ENCODE measurements around the gene SLC1A5. TPM values are rescaled to one million over a fixed set of nuclear protein-coding genes. Genes with fewer than 3 reads are reported as not detected.

Gene SLC1A5
- total RNA-seq, 1 experiment from 2014 or later = 512 TPM

DNA sequence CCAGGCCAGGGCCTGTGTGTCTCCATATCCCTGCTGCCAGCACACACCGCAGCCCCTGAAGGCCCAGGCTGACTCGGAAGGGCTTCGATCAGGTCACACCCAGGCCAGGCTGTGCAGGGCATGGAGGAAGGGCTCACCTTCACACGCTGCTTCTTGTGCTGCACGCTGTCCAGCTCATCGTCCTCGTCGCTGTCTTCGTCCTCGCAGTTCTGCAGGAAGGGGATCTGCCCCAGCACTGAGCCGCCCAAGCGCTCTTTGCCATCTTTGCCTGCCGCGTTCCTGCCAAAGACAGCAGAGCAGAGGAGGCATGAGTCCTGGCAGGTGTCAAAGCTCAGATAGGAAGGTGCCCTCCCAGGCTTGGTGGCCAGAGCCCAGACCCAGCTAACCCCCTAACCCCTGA is 57.8 kb downstream of the SLC1A5 start:
- H3K9me3 Mint-ChIP-seq (ENCODE audit: unreplicated experiment) = no peaks in the 10 kb centered on the region
- no peak overlapping the region for H3K4me3 ChIP-seq (ENCODE audit: low read depth, low read length)
- H3K9me3 ChIP-seq = no peaks in the 10 kb centered on the region
- peaks cover 94% of the 10 kb centered on the region for H3K36me3 Mint-ChIP-seq (ENCODE audit: insufficient read depth, unreplicated experiment)
- intact Hi-C loops (cut with micrococcal nuclease; ENCODE audit: unreplicated experiment) = no loop called here
- no peaks in the 10 kb centered on the region for H3K27me3 ChIP-seq (replicated peaks; ENCODE audit: control insufficient read depth, insufficient read depth, low read length)
- H3K27ac Mint-ChIP-seq (ENCODE audit: unreplicated experiment) = no peak overlapping the region
- no peaks in the 10 kb centered on the region for H3K27me3 Mint-ChIP-seq (ENCODE audit: insufficient read depth, unreplicated experiment)
- H3K4me1 ChIP-seq = no peaks in the 10 kb centered on the region
- CTCF ChIA-PET = no interaction called here
- POLR2A ChIA-PET = no interaction called here
- peak in 1 of 2 experiments; percentile 34 for DNase-seq
- no peak overlapping the region for H3K4me3 Mint-ChIP-seq (ENCODE audit: unreplicated experiment)
- no TSS peak for BruUV-seq (replicated peaks)
- TF ChIP-seq, protein P1, sequence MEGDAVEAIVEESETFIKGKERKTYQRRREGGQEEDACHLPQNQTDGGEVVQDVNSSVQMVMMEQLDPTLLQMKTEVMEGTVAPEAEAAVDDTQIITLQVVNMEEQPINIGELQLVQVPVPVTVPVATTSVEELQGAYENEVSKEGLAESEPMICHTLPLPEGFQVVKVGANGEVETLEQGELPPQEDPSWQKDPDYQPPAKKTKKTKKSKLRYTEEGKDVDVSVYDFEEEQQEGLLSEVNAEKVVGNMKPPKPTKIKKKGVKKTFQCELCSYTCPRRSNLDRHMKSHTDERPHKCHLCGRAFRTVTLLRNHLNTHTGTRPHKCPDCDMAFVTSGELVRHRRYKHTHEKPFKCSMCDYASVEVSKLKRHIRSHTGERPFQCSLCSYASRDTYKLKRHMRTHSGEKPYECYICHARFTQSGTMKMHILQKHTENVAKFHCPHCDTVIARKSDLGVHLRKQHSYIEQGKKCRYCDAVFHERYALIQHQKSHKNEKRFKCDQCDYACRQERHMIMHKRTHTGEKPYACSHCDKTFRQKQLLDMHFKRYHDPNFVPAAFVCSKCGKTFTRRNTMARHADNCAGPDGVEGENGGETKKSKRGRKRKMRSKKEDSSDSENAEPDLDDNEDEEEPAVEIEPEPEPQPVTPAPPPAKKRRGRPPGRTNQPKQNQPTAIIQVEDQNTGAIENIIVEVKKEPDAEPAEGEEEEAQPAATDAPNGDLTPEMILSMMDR (IDR thresholded peaks at IDR 0.05; ENCODE audit: insufficient read depth in 1 of 2, low read depth in 1 of 2, low read length in 1 of 2, severe bottlenecking in 1 of 2, unreplicated experiment in 1 of 2) = no peak
- peaks cover 13% of the 10 kb centered on the region for H3K4me1 Mint-ChIP-seq (ENCODE audit: low read depth, unreplicated experiment)
- peaks cover 8% of the 10 kb centered on the region for H3K36me3 ChIP-seq (ENCODE audit: control insufficient read depth, insufficient read depth, low read length)

DNA sequence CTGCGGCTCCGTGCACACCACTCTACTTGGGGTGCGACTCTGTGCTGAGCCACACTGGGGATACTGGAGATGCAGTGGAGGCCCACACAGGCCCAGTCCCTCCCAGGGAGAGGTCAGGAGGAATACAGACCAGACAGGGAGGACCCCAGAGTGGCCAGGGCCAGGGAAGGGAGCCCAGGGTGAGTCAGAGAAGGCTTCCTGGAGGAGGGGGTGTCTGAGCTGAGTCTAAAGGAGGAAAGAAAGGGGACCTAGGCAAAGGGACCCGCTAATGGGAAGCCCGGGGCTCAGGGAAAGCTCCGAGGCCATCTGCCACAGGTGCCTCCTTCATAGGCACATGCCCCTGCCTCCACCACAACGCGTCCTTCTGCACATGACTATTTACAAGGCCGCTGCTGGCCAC is 58.2 kb downstream of the SLC1A5 start:
- H3K4me1 Mint-ChIP-seq (ENCODE audit: low read depth, unreplicated experiment) = peaks cover 13% of the 10 kb centered on the region
- TF ChIP-seq, protein P1 (IDR thresholded peaks at IDR 0.05; ENCODE audit: insufficient read depth in 1 of 2, low read depth in 1 of 2, low read length in 1 of 2, severe bottlenecking in 1 of 2, unreplicated experiment in 1 of 2) = no peak
- CTCF ChIA-PET = interaction anchor here (1.4 kb wide), 1 partner anchor 9 kb away, joined by 3 read pairs; no protein-coding TSS in a partner anchor
- no peaks in the 10 kb centered on the region for H3K27me3 ChIP-seq (replicated peaks; ENCODE audit: control insufficient read depth, insufficient read depth, low read length)
- H3K36me3 Mint-ChIP-seq (ENCODE audit: insufficient read depth, unreplicated experiment) = peaks cover 93% of the 10 kb centered on the region
- H3K4me1 ChIP-seq = no peaks in the 10 kb centered on the region
- H3K27me3 Mint-ChIP-seq (ENCODE audit: insufficient read depth, unreplicated experiment) = no peaks in the 10 kb centered on the region
- H3K27ac Mint-ChIP-seq (ENCODE audit: unreplicated experiment) = no peak overlapping the region
- H3K4me3 Mint-ChIP-seq (ENCODE audit: unreplicated experiment) = no peak overlapping the region
- no TSS peak for BruUV-seq (replicated peaks)
- no peaks in the 10 kb centered on the region for H3K9me3 Mint-ChIP-seq (ENCODE audit: unreplicated experiment)
- POLR2A ChIA-PET = interaction anchor here (0.5 kb wide), 1 partner anchor 16 kb away, joined by 3 read pairs; no protein-coding TSS in a partner anchor
- no peaks in the 10 kb centered on the region for H3K9me3 ChIP-seq
- DNase-seq = no peak
- H3K36me3 ChIP-seq (ENCODE audit: control insufficient read depth, insufficient read depth, low read length) = peaks cover 8% of the 10 kb centered on the region
- intact Hi-C loops (cut with micrococcal nuclease; ENCODE audit: unreplicated experiment) = no loop called here
- no peak overlapping the region for H3K4me3 ChIP-seq (ENCODE audit: low read depth, low read length)

DNA sequence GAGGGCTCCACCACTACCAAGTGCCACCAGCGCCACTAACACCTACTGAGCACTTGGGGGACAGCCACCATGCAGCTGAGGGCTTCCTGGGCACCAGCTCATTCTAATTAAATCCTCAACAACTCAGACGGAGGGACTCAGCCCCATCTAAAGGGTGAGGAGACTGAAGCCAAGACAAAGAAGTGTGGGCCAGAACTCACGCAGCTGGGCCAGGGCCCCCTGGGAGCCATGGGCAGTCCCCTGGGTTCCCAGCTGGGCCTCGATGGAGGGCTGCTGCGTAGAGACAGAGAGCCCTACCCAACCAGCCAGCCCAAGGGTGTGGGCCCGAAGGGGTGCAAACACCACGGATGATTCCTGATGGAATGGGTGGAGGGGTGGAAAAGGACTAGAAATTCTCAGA is 58.7 kb downstream of the SLC1A5 start:
- POLR2A ChIA-PET = interaction anchor here (0.5 kb wide), 1 partner anchor 16 kb away, joined by 3 read pairs; no protein-coding TSS in a partner anchor
- Histone ChIP-seq H3K4me1 (no peaks in the 10 kb centered on the region), H3K9me3 (no peaks in the 10 kb centered on the region), H3K27me3 (replicated peaks; ENCODE audit: control insufficient read depth, insufficient read depth, low read length) (no peaks in the 10 kb centered on the region), H3K4me3 (ENCODE audit: low read depth, low read length) (no peak overlapping the region), H3K36me3 (ENCODE audit: control insufficient read depth, insufficient read depth, low read length) (peaks cover 8% of the 10 kb centered on the region)
- CTCF ChIA-PET = interaction anchor here (1.4 to 1.5 kb wide), 3 partner anchors 9 to 283 kb away, joined by 3 to 6 read pairs (median 3); no protein-coding TSS in a partner anchor
- intact Hi-C loops (cut with micrococcal nuclease; ENCODE audit: unreplicated experiment) = no loop called here
- H3K9me3 Mint-ChIP-seq (ENCODE audit: unreplicated experiment) = no peaks in the 10 kb centered on the region
- no peak overlapping the region for H3K4me3 Mint-ChIP-seq (ENCODE audit: unreplicated experiment)
- H3K27ac Mint-ChIP-seq (ENCODE audit: unreplicated experiment) = no peak overlapping the region
- TF ChIP-seq, protein P1 (IDR thresholded peaks at IDR 0.05; ENCODE audit: insufficient read depth in 1 of 2, low read depth in 1 of 2, low read length in 1 of 2, severe bottlenecking in 1 of 2, unreplicated experiment in 1 of 2) = no peak
- H3K27me3 Mint-ChIP-seq (ENCODE audit: insufficient read depth, unreplicated experiment) = no peaks in the 10 kb centered on the region
- peaks cover 93% of the 10 kb centered on the region for H3K36me3 Mint-ChIP-seq (ENCODE audit: insufficient read depth, unreplicated experiment)
- no peak for DNase-seq
- peaks cover 13% of the 10 kb centered on the region for H3K4me1 Mint-ChIP-seq (ENCODE audit: low read depth, unreplicated experiment)
- BruUV-seq (replicated peaks) = no TSS peak

Data from Caco-2 (cell line).